GM19043 (cell line): ENCODE data around the gene CTNND2.

ENCODE experiments used
- ATAC-seq: cut with Tn5 transposase; IDR thresholded peaks from one replicate; pipeline ENCODE4 v1.9.1; 2021; ENCODE audit warnings: low read depth; ENCODE audit not compliant: unreplicated experiment

The CTNND2 gene

GRCh38 chr5:10982626-10983025 is 921.6 kb downstream of the CTNND2 start:
- no peak for ATAC-seq

DNA sequence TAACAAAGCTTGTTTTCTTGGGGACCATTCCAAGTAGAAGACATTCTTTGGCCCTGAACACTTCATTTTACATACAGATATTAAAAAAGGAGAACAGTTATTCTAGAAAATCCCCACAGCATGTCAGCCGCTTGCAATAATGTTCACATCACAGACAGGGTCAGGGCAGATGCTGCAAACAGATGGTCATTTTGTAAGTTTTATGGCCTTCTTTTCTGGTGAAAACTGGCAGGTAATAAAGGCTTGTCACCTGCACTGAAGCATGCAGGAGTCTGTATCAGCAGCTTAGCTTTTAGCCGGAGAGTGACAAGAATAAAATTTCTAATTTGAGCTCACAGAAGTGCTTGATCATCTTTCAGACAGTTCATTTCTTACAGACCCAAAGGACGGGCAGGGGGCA is 922.3 kb downstream of the CTNND2 start:
- ATAC-seq, result no peak

DNA sequence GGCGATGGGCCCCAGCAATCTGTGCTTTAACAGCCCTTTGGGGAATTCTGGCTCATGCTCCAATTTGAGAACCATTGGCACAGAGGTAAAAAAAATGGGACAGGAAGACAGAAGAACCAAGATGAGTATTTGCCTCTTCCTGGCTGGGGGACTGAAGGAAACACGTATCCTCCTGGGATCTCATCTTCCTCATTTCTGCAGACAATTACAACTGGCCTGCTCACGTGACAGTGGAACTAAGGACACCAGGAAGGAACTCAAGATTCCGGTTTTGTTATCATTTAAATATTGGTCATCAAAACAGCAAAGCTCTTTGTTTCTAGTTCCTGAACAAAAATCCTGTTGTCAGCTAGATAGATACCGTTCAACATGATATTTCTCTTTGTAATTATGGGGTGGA is 927.2 kb downstream of the CTNND2 start:
- ATAC-seq, result no peak

GRCh38 chr5:10975945-10976344 is 928.3 kb downstream of the CTNND2 start:
- no peak for ATAC-seq

GRCh38 chr5:10974850-10975249 is 929.4 kb downstream of the CTNND2 start:
- ATAC-seq, result no peak

DNA sequence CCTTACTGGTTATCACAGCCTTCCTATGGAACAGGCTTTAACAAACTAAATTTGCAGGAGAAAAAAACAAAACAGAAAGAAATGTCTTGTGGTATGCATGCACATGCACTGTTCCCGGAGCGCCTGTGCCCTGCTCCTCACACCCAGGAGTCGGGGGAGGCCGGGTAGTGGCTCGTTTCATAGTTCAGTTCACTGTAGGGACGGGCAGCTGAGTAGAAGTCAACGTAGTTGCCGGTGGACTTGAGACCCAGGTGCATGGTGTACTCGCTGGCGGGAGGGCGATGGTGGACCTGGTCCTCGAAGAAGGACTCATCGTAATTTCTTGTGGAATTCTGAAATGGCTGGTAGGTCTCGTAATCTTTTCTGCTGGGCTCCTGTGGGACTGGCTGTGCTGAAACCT is 930.9 kb downstream of the CTNND2 start:
- ATAC-seq, result no peak

DNA sequence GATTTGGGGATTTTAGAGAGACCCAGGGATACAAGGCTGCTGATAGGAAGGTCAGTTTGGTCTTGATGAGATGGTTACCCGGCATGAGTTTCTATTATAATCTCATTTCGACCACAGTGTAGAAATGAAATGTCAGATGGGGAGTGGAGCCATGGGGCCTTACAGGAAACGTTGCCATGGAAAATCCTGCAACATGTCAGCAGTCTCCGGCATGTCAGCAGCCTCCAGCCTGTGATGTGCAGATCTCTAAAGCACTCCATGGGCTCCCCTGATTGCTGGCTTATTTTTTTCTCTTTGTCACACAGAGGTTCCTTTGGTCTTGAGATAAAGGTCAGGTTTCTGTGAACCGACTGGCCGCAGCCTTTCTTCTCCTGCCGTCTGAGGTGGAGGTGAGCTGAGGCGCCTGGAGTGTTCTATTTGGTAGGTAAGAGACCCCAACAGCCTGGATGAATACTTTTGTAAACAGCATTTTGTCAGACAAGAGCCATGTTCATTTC is 934.5 kb downstream of the CTNND2 start:
- ATAC-seq, result no peak

DNA sequence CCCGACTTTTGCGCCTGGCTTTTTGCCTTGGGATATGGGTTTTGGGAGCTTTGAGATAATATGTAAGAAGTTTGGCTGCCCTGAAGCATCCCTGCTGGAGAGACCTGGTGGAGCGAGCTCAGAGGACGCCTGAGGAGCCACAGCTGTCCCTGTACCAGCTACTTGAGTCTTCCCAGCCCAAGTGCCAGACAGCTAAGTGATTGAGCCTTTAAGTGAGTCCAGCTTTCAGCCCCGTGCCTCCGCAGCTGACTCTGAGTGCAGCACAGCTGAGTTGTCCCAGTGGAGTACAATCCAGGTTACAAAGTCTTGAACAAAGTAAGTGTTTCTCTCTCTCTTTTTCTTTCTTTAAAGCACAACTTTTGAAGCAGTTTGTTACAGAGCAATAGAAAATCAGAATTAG is 939.4 kb downstream of the CTNND2 start:
- no peak for ATAC-seq

- ATAC-seq, result no peak
Measured at GRCh38 chr5:10958728-10959127, 945.5 kb downstream of the CTNND2 start.

DNA sequence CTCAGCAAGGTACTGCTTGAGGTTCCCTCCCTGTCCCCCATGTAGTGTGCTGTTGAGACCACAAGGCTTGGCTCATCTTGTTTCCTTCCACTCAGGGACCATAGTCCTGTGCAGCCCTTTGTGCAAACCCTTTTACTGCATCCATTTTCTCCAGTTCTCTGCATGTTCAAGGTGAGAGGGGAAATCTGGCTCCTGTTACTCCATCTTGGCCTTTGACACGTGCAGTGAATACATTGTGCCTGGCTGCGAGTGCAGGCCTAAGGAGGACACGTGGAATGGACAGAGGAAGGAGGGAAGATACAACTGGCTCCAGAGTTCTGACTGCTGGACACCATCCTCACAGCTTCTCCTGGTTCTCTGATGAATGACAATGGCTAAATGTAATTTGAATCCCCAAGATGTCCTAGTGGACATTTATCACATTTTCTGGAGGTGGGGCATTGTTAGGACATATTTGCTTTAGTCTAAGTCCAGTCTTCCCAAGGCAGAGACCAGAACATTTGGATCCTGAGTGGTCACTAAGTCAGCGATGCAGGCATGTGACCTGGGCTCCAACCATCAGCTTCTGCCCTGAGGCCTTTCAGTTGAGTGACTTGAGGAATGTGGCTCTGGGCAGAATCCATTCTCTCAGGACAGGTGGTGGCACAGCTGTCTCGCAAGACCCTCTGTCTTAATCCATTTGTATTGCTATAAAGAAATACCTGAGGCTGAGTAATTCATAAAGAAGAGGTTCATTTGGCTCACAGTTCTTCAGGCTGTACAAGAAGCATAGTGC is 954.2 kb downstream of the CTNND2 start:
- ATAC-seq, result no peak

DNA sequence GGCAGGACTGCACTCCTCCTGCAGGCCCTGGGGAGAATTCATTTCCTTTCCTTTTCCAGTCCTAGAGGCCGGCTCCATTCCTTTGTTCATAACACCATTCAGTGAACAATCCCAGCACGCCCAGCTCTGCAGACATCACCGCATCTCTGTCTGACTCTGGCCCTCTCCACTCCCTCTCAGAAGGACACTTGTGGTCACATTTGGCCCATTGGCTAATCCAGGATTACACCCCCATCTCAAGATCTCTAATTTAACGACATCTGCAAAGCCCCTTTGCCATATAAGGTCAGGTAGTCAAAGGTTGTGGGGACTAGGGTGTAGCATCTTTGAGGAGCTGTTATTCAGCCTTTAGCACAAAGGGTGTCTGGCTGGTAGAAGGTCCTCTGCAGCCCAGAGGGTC is 958.2 kb downstream of the CTNND2 start:
- ATAC-seq, result no peak

DNA sequence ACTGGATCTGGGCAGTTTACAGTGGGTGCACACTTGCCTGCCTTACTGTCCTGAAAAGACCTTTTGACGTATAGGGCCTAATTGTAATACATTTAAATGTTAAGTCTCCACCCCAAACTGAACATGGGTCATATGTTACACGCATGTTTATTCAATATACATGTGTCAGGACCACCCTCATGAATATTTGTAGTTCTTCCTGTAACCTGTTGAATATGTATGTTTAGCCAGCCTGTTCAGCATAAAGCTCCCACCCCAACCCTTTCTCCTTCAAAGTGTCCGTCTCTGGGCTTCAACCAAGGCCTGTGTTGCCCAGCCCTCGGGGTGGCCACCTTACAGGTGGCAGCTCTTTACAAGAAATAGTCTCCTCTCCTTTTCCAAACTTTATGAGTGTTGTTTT is 962.3 kb downstream of the CTNND2 start:
- no peak for ATAC-seq

GRCh38 chr5:10936081-10936855 is 968.0 kb downstream of the CTNND2 start:
- ATAC-seq, result no peak

GRCh38 chr5:10935536-10935935 is 968.7 kb downstream of the CTNND2 start:
- no peak for ATAC-seq

DNA sequence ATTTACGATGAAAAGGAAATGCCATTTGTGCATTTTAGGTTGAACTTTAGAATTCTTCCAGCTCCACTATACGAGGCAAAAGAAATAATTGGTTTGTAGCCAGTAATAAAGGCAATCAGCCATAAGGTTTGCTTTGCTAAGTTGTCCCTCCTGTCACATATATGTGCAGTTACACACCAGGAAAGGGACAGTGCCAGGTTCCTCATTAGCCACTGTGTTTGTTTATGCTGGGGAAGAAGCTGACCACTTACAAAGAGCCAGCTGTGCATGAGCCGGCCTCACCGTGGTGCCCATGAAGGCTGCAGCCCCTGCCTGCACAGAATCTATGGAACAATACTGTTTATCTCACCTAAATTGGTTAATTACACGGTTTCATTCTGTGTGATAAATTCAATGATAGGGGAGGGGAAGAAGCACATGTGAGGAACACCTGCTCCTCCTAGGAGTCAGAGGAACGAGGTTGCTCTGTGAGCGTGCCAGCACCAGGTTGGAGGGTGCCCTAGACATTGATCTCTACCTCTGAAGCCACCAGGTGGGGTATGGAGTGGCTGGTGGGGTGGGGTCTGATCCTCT is 969.4 kb downstream of the CTNND2 start:
- no peak for ATAC-seq

GRCh38 chr5:10933121-10933520 is 971.1 kb downstream of the CTNND2 start:
- ATAC-seq, result no peak

DNA sequence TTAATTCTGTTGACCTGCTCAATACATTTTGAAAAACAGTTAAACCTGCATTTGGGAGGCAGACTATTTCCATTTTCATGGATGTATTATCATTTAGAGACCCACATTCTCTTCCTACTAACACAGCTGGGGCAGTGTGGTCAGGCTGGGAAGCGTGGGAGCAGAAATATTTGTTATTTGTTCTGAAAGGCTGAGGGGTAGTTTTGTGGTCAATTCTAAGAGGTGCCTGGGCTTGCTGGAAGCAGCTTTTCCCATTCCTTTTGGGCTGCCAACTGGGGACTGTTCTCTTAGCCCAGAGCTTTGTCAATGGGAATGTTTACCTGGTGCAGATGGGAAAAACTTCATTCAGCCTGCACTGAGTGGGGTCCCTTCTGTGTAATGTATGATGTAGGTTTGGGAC is 971.8 kb downstream of the CTNND2 start:
- ATAC-seq, result no peak

DNA sequence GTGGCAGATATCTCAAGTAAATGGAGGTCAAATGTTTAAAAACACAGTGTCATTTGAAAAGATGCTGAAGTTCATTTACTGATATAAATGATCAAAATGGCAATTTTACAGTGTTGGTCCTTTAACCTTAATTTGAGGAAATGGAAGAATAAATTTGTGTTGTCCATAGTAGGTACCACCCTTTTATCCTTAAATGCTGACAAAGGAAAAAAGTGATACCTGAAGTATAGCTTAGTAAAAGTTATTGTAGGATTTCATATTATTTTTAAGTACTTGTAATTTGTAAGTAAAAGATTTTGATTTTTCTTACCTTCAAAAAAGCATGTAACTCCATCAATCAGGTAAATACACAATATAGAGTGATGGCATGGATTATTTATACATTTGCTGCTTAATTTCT is 976.6 kb downstream of the CTNND2 start:
- ATAC-seq, result no peak

DNA sequence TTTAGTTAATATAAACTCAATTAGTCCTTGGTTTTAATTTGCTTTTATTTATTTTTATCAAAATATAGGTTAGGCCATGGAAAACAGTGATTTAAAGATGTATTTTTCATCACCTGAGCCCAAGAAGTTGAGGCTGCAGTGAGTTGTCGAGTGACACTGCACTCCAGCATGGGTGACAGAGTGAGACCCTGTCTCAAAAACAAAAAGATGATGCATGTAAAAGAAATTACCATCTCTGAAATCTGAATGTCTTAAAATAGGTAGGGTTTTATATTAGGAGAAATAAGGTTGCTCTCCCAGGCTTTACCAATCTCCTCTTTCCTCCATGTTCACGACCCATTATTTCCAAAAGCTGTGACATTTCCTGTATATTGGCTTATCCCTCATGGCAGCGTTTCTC is 980.9 kb downstream of the CTNND2 start:
- ATAC-seq, result no peak
